GF-D8 (cell line): ENCODE measurements around the gene PLA2G4D.

Experiments used
- DNase-seq: peaks from one replicate; lab custom pipeline; 2025; lab: John Stamatoyannopoulos, UW

The PLA2G4D gene

DNA sequence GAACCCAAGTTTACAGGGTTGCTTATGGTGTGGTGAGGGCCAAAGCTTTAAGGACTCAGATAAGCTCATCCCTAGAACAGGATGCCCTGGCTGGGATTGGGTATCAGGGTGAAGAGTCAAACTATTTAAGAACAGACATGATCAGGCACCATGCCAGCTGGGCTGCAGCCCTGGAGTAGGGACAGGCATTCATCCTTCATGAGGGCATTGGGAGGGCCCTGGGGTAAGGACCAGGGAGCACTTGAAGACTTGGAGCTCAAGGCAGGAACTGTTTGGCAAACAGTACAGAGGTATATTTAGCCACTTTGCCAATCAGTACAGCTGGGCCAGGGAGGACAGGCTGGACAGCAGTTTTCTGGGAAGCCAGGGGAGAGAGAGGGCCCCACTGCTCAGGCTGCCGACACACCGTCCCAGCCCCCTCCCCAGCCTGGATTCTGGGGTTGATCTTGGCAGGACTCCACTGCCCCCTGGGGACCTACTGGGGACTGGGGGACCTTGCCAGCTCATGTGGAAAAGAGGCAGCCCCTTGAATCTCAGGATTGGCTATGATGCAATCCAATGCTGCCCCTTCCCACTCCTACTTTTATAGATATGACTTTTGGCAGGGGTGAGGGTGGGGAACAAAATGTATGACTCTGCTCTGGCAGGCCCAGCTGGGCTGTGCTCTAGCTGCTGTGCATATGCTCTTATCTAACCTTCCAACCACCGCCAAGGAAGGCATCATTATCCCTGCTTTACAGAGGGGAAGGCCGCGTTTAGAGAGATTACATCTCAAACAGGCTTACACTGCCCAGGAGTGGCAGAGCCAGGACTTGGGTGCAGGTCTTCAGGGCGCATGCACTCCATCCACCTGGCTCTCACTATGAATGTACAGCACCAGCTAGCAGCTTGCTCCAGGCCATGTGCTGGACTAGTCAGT is 75.8 kb downstream of the PLA2G4D start:
- DNase-seq = no peak
